Mammary epithelial cell (primary cell): Measurements from ENCODE around the gene NPC2.

Experiments used
- CTCF ChIP-seq, 2 donors: IDR thresholded peaks in 1 of 2; conservative IDR thresholded peaks in 1 of 2; 2 replicates each; pipeline ENCODE4 v1.5.1; 2011 to 2012; ENCODE audit warnings: inconsistent platforms in 2 of 2, low read length in 2 of 2, mild to moderate bottlenecking in 2 of 2, control low read depth in 1 of 2, low read depth in 1 of 2; ENCODE audit not compliant: insufficient read depth in 1 of 2; ENCODE audit errors: extremely low read depth in 1 of 2
- EZH2 ChIP-seq: IDR thresholded peaks from 2 replicates; pipeline ENCODE4 v1.6.1; 2012; ENCODE audit warnings: low read length, inconsistent platforms, borderline replicate concordance

DNA sequence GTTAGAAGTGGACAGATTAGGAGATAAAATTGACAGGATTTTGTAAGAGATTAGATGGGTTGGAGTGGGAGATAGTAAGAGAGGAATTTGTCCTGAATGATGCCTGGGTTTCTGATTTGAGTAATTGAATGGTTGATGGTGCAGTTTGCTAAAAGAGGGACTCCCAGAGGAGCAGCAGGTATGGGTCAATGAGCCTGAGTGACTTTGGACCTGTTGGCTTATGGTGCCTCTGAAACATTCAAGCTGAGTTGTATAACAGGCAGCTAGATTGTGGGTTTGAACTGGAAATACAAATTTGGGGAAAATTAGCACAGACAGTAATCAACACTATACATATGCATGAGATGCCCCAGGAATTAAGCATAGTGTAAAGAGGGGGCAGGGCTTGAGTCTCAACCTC, 50.3 kb downstream of the NPC2 start:
- TF ChIP-seq CTCF (conservative IDR thresholded peaks at IDR 0.05 in 1 of 2, IDR thresholded peaks at IDR 0.05 in 1 of 2; ENCODE audit: extremely low read depth in 1 of 2, insufficient read depth in 1 of 2, low read depth in 1 of 2, low read length in 2 of 2) (no peak), EZH2 (no peak)
